Activated B cell treated with CpG ODN at 0.5 μM for 24 hours (primary cell): ENCODE data around the gene DYDC1. TPM values are rescaled to one million over a fixed set of nuclear protein-coding genes. Genes with fewer than 3 reads are reported as not detected.

Source experiments
- ATAC-seq: fragments of 200-7000 bp; cut with Tn5 transposase; one replicate; pipeline ENCODE4 v1.10.0; 2021; ENCODE audit warnings: low read depth, mild to moderate bottlenecking, moderate library complexity
- CTCF ChIA-PET: fragments of 350-600 bp; sonication (Branson Sonifier 250); formaldehyde crosslinking; loops from one replicate; lab custom pipeline; 2021; ENCODE audit warnings: antibody characterized with exemption; lab: Charles Lee
- POLR2A ChIA-PET: fragments of 350-600 bp; sonication (Branson Sonifier 250); formaldehyde crosslinking; loops from one replicate; lab custom pipeline; 2021; ENCODE audit warnings: antibody characterized with exemption; lab: Charles Lee
- DNase-seq: peaks from one replicate; pipeline ENCODE4 v3.0.0; 2022
- H3K27ac Mint-ChIP-seq: one replicate; pipeline ENCODE4 v1.8.0; 2020; ENCODE audit warnings: mixed read lengths
- H3K27me3 Mint-ChIP-seq: one replicate; pipeline ENCODE4 v1.8.0; 2021; ENCODE audit warnings: mixed read lengths
- H3K36me3 Mint-ChIP-seq: one replicate; pipeline ENCODE4 v1.8.0; 2021; ENCODE audit warnings: low read depth, mixed read lengths
- H3K4me1 Mint-ChIP-seq: one replicate; pipeline ENCODE4 v1.8.0; 2021; ENCODE audit warnings: mixed read lengths
- H3K4me3 Mint-ChIP-seq: one replicate; pipeline ENCODE4 v1.8.0; 2020; ENCODE audit warnings: mild to moderate bottlenecking, mixed read lengths
- H3K9me3 Mint-ChIP-seq: one replicate; pipeline ENCODE4 v1.8.0; 2020; ENCODE audit warnings: mixed read lengths
- intact Hi-C: fragments of 100-400 bp; cut with micrococcal nuclease; formaldehyde crosslinking; loops from one replicate; pipeline ENCODE4 v1.15.1; 2024
- total RNA-seq: library from RNA; stranded (reverse); gene quantifications from 2 replicates; pipeline ENCODE4 v1.2.3, GENCODE V29; 2022
- TF ChIP-seq, protein P1 (sequence below): fragments of 200-600 bp; IDR thresholded peaks from one replicate; pipeline ENCODE4 v1.8.0; 2022; ENCODE audit warnings: antibody characterized with exemption, mild to moderate bottlenecking

The DYDC1 gene
- total RNA-seq, 1 donor from 2014 or later: not detected

DNA sequence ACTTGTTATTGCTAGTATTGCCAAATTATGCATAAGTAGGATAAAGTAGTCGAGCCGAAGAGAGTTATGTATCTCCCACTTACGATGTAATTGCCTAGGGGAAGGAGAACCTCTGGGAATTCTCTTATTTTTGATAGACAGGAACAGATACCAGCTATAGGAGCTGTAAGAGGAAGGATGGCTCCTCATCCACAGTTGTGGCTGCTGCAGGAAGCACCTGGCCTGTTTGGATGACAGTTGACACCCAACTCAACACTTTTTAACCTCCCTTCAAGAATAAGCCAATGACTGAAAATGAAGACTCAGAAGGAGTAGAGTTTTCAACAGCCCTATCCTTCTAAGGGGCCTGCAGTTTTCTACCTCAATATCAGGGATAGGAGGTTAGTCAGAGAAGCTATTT is 6.3 kb downstream of the DYDC1 start:
- H3K4me1 Mint-ChIP-seq: no peaks in the 10 kb centered on the region
- no peak overlapping the region for H3K27ac Mint-ChIP-seq
- ChIA-PET POLR2A (no interaction called here), CTCF (no interaction called here)
- no peak overlapping the region for H3K4me3 Mint-ChIP-seq
- no peak for ATAC-seq
- no peak for DNase-seq
- H3K36me3 Mint-ChIP-seq: no peaks in the 10 kb centered on the region
- H3K9me3 Mint-ChIP-seq: no peaks in the 10 kb centered on the region
- H3K27me3 Mint-ChIP-seq: peaks cover 16% of the 10 kb centered on the region
- TF ChIP-seq, protein P1, sequence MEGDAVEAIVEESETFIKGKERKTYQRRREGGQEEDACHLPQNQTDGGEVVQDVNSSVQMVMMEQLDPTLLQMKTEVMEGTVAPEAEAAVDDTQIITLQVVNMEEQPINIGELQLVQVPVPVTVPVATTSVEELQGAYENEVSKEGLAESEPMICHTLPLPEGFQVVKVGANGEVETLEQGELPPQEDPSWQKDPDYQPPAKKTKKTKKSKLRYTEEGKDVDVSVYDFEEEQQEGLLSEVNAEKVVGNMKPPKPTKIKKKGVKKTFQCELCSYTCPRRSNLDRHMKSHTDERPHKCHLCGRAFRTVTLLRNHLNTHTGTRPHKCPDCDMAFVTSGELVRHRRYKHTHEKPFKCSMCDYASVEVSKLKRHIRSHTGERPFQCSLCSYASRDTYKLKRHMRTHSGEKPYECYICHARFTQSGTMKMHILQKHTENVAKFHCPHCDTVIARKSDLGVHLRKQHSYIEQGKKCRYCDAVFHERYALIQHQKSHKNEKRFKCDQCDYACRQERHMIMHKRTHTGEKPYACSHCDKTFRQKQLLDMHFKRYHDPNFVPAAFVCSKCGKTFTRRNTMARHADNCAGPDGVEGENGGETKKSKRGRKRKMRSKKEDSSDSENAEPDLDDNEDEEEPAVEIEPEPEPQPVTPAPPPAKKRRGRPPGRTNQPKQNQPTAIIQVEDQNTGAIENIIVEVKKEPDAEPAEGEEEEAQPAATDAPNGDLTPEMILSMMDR: no peak
- intact Hi-C loops: no loop called here

- TF ChIP-seq, protein P1: no peak
- ChIA-PET POLR2A (no interaction called here), CTCF (no interaction called here)
- DNase-seq (no peak), ATAC-seq (no peak)
- intact Hi-C loops: no loop called here
- Mint-ChIP-seq H3K27ac (no peak overlapping the region), H3K9me3 (no peaks in the 10 kb centered on the region), H3K27me3 (no peaks in the 10 kb centered on the region), H3K36me3 (no peaks in the 10 kb centered on the region), H3K4me3 (no peak overlapping the region), H3K4me1 (no peaks in the 10 kb centered on the region)
Observed at GRCh38 chr10:80344912-80345311, 11.6 kb downstream of the DYDC1 start.

GRCh38 chr10:80344276-80344675 is 12.3 kb downstream of the DYDC1 start:
- POLR2A ChIA-PET: no interaction called here
- TF ChIP-seq, protein P1: no peak
- H3K27me3 Mint-ChIP-seq: no peaks in the 10 kb centered on the region
- no peak overlapping the region for H3K4me3 Mint-ChIP-seq
- no peak overlapping the region for H3K27ac Mint-ChIP-seq
- no peaks in the 10 kb centered on the region for H3K4me1 Mint-ChIP-seq
- DNase-seq (no peak), ATAC-seq (no peak)
- H3K9me3 Mint-ChIP-seq: no peaks in the 10 kb centered on the region
- CTCF ChIA-PET: no interaction called here
- intact Hi-C loops: no loop called here
- no peaks in the 10 kb centered on the region for H3K36me3 Mint-ChIP-seq

DNA sequence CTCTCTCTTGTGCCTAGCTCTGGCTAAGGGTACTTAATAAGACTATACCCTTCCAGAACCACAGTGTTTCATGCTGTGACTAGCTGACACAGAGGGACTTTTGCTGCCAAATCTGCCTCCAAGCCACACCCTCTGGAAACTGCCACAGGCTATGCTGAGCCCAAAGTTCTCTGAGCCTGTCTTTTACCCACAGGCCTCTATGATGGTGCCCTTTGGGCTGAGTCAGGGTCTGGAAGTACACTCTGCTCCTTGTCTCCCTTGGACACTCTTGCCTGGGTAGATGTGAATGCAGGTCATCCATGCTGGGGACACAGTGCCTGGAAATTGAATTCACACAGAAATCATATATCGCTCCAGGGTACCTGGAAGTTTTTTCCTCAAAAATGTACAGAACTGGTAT is 22.6 kb downstream of the DYDC1 start:
- ChIA-PET POLR2A (no interaction called here), CTCF (no interaction called here)
- Mint-ChIP-seq H3K4me1 (no peaks in the 10 kb centered on the region), H3K27ac (no peak overlapping the region), H3K4me3 (no peak overlapping the region), H3K9me3 (no peaks in the 10 kb centered on the region), H3K27me3 (no peaks in the 10 kb centered on the region), H3K36me3 (no peaks in the 10 kb centered on the region)
- ATAC-seq: no peak
- no peak for DNase-seq
- intact Hi-C loops: no loop called here
- TF ChIP-seq, protein P1: no peak

GRCh38 chr10:80324891-80325364 is 31.6 kb downstream of the DYDC1 start:
- POLR2A ChIA-PET: no interaction called here
- DNase-seq: no peak

More at GRCh38 chr10:80324891-80325364, 31.6 kb downstream of the DYDC1 start:
- TF ChIP-seq, protein P1: no peak
- Mint-ChIP-seq H3K9me3 (no peaks in the 10 kb centered on the region), H3K27ac (no peak overlapping the region), H3K27me3 (peaks cover 1% of the 10 kb centered on the region), H3K4me1 (no peaks in the 10 kb centered on the region), H3K36me3 (no peaks in the 10 kb centered on the region), H3K4me3 (no peak overlapping the region)
- intact Hi-C loops: no loop called here
- no peak for ATAC-seq
- CTCF ChIA-PET: no interaction called here
